ENCODE data around the gene KCTD10. TPM values are rescaled to one million over a fixed set of nuclear protein-coding genes. Genes with fewer than 3 reads are reported as not detected.
A peak's percentile ranks its signal among the peaks of the same experiment; 100 is the strongest.

Gene KCTD10
- total RNA-seq (2022) (40.2 and 41.5 TPM in 2 replicates), Bru-seq, nascent RNA (percentile 80 among the genes with signal in this experiment), BruChase-seq, experiment 1, labeled RNA remaining after a 2-hour chase (percentile 88 among the genes with signal in this experiment), BruChase-seq, experiment 2, labeled RNA remaining after a 6-hour chase (percentile 76 among the genes with signal in this experiment)
- long read RNA-seq, full-length matches to known transcripts = 45 of 73 reads
- long read RNA-seq, partial matches to known transcripts = 4 of 73 reads
- long read RNA-seq, other reads (novel, unspliced or antisense) = 24 of 73 reads

GRCh38 chr12:109477185-109477962, at the start of gene KCTD10, which contains the start of gene UBE3B:
Gene KCTD10, minus strand, starts transcription at chr12:109477300. Its CDS starts 38 bp downstream, at chr12:109477262.
Gene UBE3B, plus strand, starts transcription at chr12:109477634. Its CDS starts 5,918 bp downstream, at chr12:109483552.
- DNase-seq = peak; percentile 89 to 90
- Histone ChIP-seq H3K27me3 (replicated peaks; ENCODE audit: control insufficient read depth, insufficient read depth, low read length) (no peaks in the 10 kb centered on the region), H3K4me3 (ENCODE audit: low read depth, low read length) (peak within 1 kb of the TSS; percentile 95), H3K36me3 (ENCODE audit: control insufficient read depth, insufficient read depth, low read length) (no peaks in the 10 kb centered on the region), H3K9me3 (no peaks in the 10 kb centered on the region), H3K4me1 (peaks cover 15% of the 10 kb centered on the region)
- no TSS peak for BruUV-seq (replicated peaks)
- POLR2A ChIA-PET = interaction anchor here (0.8 to 2.2 kb wide), 4 partner anchors 15 to 96 kb away, joined by 3 to 23 read pairs (median 6); partner anchors contain the start of genes MMAB and MVK
- peak within 1 kb of the TSS; percentile 93 for H3K27ac Mint-ChIP-seq (ENCODE audit: unreplicated experiment)
- TF ChIP-seq CTCF (IDR thresholded peaks at IDR 0.05; ENCODE audit: insufficient read depth in 1 of 2, low read depth in 1 of 2, low read length in 1 of 2, severe bottlenecking in 1 of 2, unreplicated experiment in 1 of 2) = no peak
- H3K4me1 Mint-ChIP-seq (ENCODE audit: low read depth, unreplicated experiment) = no peaks in the 10 kb centered on the region
- peak within 1 kb of the TSS; percentile 99 for H3K4me3 Mint-ChIP-seq (ENCODE audit: unreplicated experiment)
- H3K27me3 Mint-ChIP-seq (ENCODE audit: insufficient read depth, unreplicated experiment) = no peaks in the 10 kb centered on the region
- intact Hi-C loops (cut with micrococcal nuclease; ENCODE audit: unreplicated experiment) = loop anchor here (1.0 to 5.0 kb wide), 2 partner anchors 16 to 45 kb away; no protein-coding TSS in a partner anchor
- CTCF ChIA-PET = interaction anchor here (0.6 to 2.5 kb wide), 3 partner anchors 16 to 49 kb away, joined by 4 to 11 read pairs (median 8); no protein-coding TSS in a partner anchor
- H3K36me3 Mint-ChIP-seq (ENCODE audit: insufficient read depth, unreplicated experiment) = peaks cover 14% of the 10 kb centered on the region
- no peaks in the 10 kb centered on the region for H3K9me3 Mint-ChIP-seq (ENCODE audit: unreplicated experiment)

- no peak for TF ChIP-seq CTCF (IDR thresholded peaks at IDR 0.05; ENCODE audit: insufficient read depth in 1 of 2, low read depth in 1 of 2, low read length in 1 of 2, severe bottlenecking in 1 of 2, unreplicated experiment in 1 of 2)
- no TSS peak for BruUV-seq (replicated peaks)
- H3K27me3 Mint-ChIP-seq (ENCODE audit: insufficient read depth, unreplicated experiment) = no peaks in the 10 kb centered on the region
- H3K36me3 Mint-ChIP-seq (ENCODE audit: insufficient read depth, unreplicated experiment) = no peaks in the 10 kb centered on the region
- H3K27ac Mint-ChIP-seq (ENCODE audit: unreplicated experiment) = no peak overlapping the region
- Histone ChIP-seq H3K4me1 (no peaks in the 10 kb centered on the region), H3K27me3 (replicated peaks; ENCODE audit: control insufficient read depth, insufficient read depth, low read length) (no peaks in the 10 kb centered on the region), H3K36me3 (ENCODE audit: control insufficient read depth, insufficient read depth, low read length) (no peaks in the 10 kb centered on the region; the same call in 1 of the 2 replicates), H3K4me3 (ENCODE audit: low read depth, low read length) (no peak overlapping the region), H3K9me3 (no peaks in the 10 kb centered on the region)
- ChIA-PET POLR2A (no interaction called here), CTCF (no interaction called here)
- H3K9me3 Mint-ChIP-seq (ENCODE audit: unreplicated experiment) = no peaks in the 10 kb centered on the region
- no peaks in the 10 kb centered on the region for H3K4me1 Mint-ChIP-seq (ENCODE audit: low read depth, unreplicated experiment)
- no peak for DNase-seq
- intact Hi-C loops (cut with micrococcal nuclease; ENCODE audit: unreplicated experiment) = no loop called here
- H3K4me3 Mint-ChIP-seq (ENCODE audit: unreplicated experiment) = no peak overlapping the region
Measured at GRCh38 chr12:109525279-109525585, 48.1 kb upstream of the KCTD10 start.

GRCh38 chr12:109524466-109525278, 47.6 kb upstream of the KCTD10 start:
- Mint-ChIP-seq H3K27ac (ENCODE audit: unreplicated experiment) (no peak overlapping the region), H3K36me3 (ENCODE audit: insufficient read depth, unreplicated experiment) (no peaks in the 10 kb centered on the region)
- no TSS peak for BruUV-seq (replicated peaks)

More at GRCh38 chr12:109524466-109525278, 47.6 kb upstream of the KCTD10 start:
- ChIA-PET POLR2A (no interaction called here), CTCF (no interaction called here)
- Histone ChIP-seq H3K9me3 (no peaks in the 10 kb centered on the region), H3K36me3 (ENCODE audit: control insufficient read depth, insufficient read depth, low read length) (no peaks in the 10 kb centered on the region; the same call in 1 of the 2 replicates), H3K27me3 (replicated peaks; ENCODE audit: control insufficient read depth, insufficient read depth, low read length) (no peaks in the 10 kb centered on the region), H3K4me1 (no peaks in the 10 kb centered on the region), H3K4me3 (ENCODE audit: low read depth, low read length) (no peak overlapping the region)
- Mint-ChIP-seq H3K27me3 (ENCODE audit: insufficient read depth, unreplicated experiment) (no peaks in the 10 kb centered on the region), H3K4me1 (ENCODE audit: low read depth, unreplicated experiment) (no peaks in the 10 kb centered on the region), H3K9me3 (ENCODE audit: unreplicated experiment) (no peaks in the 10 kb centered on the region), H3K4me3 (ENCODE audit: unreplicated experiment) (no peak overlapping the region)
- DNase-seq = no peak
- intact Hi-C loops (cut with micrococcal nuclease; ENCODE audit: unreplicated experiment) = no loop called here
- no peak for TF ChIP-seq CTCF (IDR thresholded peaks at IDR 0.05; ENCODE audit: insufficient read depth in 1 of 2, low read depth in 1 of 2, low read length in 1 of 2, severe bottlenecking in 1 of 2, unreplicated experiment in 1 of 2)

Measured in Caco-2 (cell line).